GM12878 (cell line): ENCODE data around the gene UBE2F. TPM values are rescaled to one million over a fixed set of nuclear protein-coding genes. Genes with fewer than 3 reads are reported as not detected.

Experiments used
- ATAC-seq: fragments of 200-7000 bp; cut with Tn5 transposase; 3 replicates; pipeline ENCODE4 v1.9.1; 2020; ENCODE audit warnings: mild to moderate bottlenecking, moderate library complexity
- BruUV-seq: library from RNA; stranded (reverse); fragments of 400-500 nt; replicated peaks from 2 replicates; lab custom pipeline; 2021; lab: Mats Ljungman, UMichigan
- CTCF ChIA-PET: fragments of 300-600 bp; sonication (Branson Sonifier 250); formaldehyde crosslinking; extraction: SDS; loops from one replicate; lab custom pipeline; 2021; ENCODE audit warnings: inconsistent platforms; lab: Yijun Ruan, JAX
- POLR2A ChIA-PET: fragments of 350-600 bp; formaldehyde crosslinking; extraction: SDS; loops from one replicate; lab custom pipeline; 2021; ENCODE audit warnings: inconsistent platforms; lab: Charles Lee
- RAD21 ChIA-PET: fragments of 300-600 bp; sonication (Branson Sonifier 250); formaldehyde crosslinking; loops from one replicate; lab custom pipeline; 2023; ENCODE audit warnings: antibody characterized with exemption; ENCODE audit not compliant: unreplicated experiment; lab: Charles Lee
- SMC1A ChIA-PET: fragments of 300-600 bp; sonication (Branson Sonifier 250); formaldehyde crosslinking; loops from one replicate; lab custom pipeline; 2023; ENCODE audit not compliant: unreplicated experiment, uncharacterized antibody; lab: Charles Lee
- DNase-seq: peaks from one replicate; pipeline ENCODE4 v3.0.0-alpha.2; 2011; ENCODE audit warnings: low read depth, low spot score
- FAIRE-seq: peaks from 3 replicates; lab custom pipeline; 2011; peaks lifted over from hg19 to GRCh38; lab: Jason Lieb, UNC
- H2AFZ ChIP-seq: 2 replicates; pipeline ENCODE4 v1.6.0; 2011; ENCODE audit warnings: low read depth, low read length, control low read depth; ENCODE audit not compliant: control insufficient read depth
- H3K27ac ChIP-seq: 2 replicates; pipeline ENCODE4 v1.5.1; 2011; ENCODE audit warnings: control low read depth; ENCODE audit not compliant: control insufficient read depth, insufficient read depth
- H3K27me3 ChIP-seq, 2 experiments: replicated peaks in 1 of 2; 2 replicates each; pipeline versions ENCODE4 v1.6.0 to v1.6.1; 2011; ENCODE audit warnings: low read length in 1 of 2; ENCODE audit not compliant: control insufficient read depth in 2 of 2, insufficient read depth in 2 of 2
- H3K36me3 ChIP-seq, 2 experiments: 2 replicates each; pipeline ENCODE4 v1.5.1; 2011; ENCODE audit warnings: low read length in 1 of 2; ENCODE audit not compliant: control insufficient read depth in 2 of 2, insufficient read depth in 2 of 2
- H3K4me1 ChIP-seq: 2 replicates; pipeline ENCODE4 v1.6.1; 2011; ENCODE audit warnings: mild to moderate bottlenecking, low read length, moderate library complexity, mixed read lengths; ENCODE audit not compliant: control insufficient read depth, insufficient read depth
- H3K4me2 ChIP-seq: 2 replicates; pipeline ENCODE4 v1.6.0; 2011; ENCODE audit warnings: control low read depth; ENCODE audit not compliant: control insufficient read depth, insufficient read depth
- H3K4me3 ChIP-seq: fragments of 200-600 bp; sonication (generic); 2 replicates; pipeline ENCODE4 v1.5.1; 2016
- H3K79me2 ChIP-seq: 2 replicates; pipeline ENCODE4 v1.6.0; 2011; ENCODE audit warnings: low read length; ENCODE audit not compliant: control insufficient read depth, insufficient read depth
- H3K9ac ChIP-seq: 2 replicates; pipeline ENCODE4 v1.8.0; 2011; ENCODE audit warnings: low read length, control low read depth, mixed read lengths; ENCODE audit not compliant: control insufficient read depth, insufficient read depth
- H3K9me3 ChIP-seq: replicated peaks from 3 replicates; pipeline ENCODE4 v1.5.1; 2011; ENCODE audit warnings: mild to moderate bottlenecking, low read length; ENCODE audit not compliant: control insufficient read depth, insufficient read depth
- H4K20me1 ChIP-seq: 2 replicates; pipeline ENCODE4 v1.6.0; 2011; ENCODE audit not compliant: control insufficient read depth, insufficient read depth
- EZH2 ChIP-seq: IDR thresholded peaks from 2 replicates; pipeline ENCODE4 v1.6.1; 2012; ENCODE audit warnings: low read depth, mild to moderate bottlenecking, control low read depth, inconsistent platforms, low read length, borderline replicate concordance; ENCODE audit not compliant: control insufficient read depth
- GATAD2B ChIP-seq: fragments of 450-650 bp; conservative IDR thresholded peaks from 2 replicates; pipeline ENCODE4 v1.6.1; 2017; ENCODE audit warnings: low read depth, mild to moderate bottlenecking, moderate library complexity
- IRF4 ChIP-seq: IDR thresholded peaks from 2 replicates; pipeline ENCODE4 v1.6.1; 2011; ENCODE audit warnings: low read depth, low read length
- JUND ChIP-seq: IDR thresholded peaks from 2 replicates; pipeline ENCODE4 v1.6.1; 2012; ENCODE audit warnings: low read depth, mild to moderate bottlenecking, low read length, improper control_type of control experiment, moderate library complexity
- KLF5 ChIP-seq: fragments of 450-650 bp; IDR thresholded peaks from 2 replicates; pipeline ENCODE4 v1.6.1; 2014; ENCODE audit warnings: mild to moderate bottlenecking; ENCODE audit not compliant: partially characterized antibody
- NR2F1 ChIP-seq: fragments of 450-650 bp; conservative IDR thresholded peaks from 2 replicates; pipeline ENCODE4 v1.6.1; 2017; ENCODE audit warnings: mild to moderate bottlenecking
- POU2F2 ChIP-seq: IDR thresholded peaks from 3 replicates; pipeline ENCODE4 v1.6.1; 2011; ENCODE audit warnings: low read depth, mild to moderate bottlenecking, low read length, borderline replicate concordance
- SPI1 ChIP-seq: IDR thresholded peaks from 2 replicates; pipeline ENCODE4 v1.6.1; 2011; ENCODE audit warnings: low read depth, mild to moderate bottlenecking, low read length, moderate library complexity, borderline replicate concordance; ENCODE audit not compliant: insufficient read depth
- SREBF1 ChIP-seq: IDR thresholded peaks from 2 replicates; pipeline ENCODE4 v1.6.1; 2012; ENCODE audit warnings: mild to moderate bottlenecking, low read length
- ZBTB4 ChIP-seq: fragments of 450-650 bp; formaldehyde crosslinking; IDR thresholded peaks from 2 replicates; pipeline ENCODE4 v1.4.0; 2022; ENCODE audit warnings: mild to moderate bottlenecking, moderate library complexity
- WGBS: methylation state at CpG from one replicate; pipeline ENCODE4 v1.1.6; 2016; ENCODE audit warnings: low lambda C conversion rate; ENCODE audit not compliant: insufficient replicate concordance, insufficient coverage; ENCODE audit errors: missing lambda C conversion rate; 5-methylcytosine and 5-hydroxymethylcytosine counted together
- in situ Hi-C: fragments of 300-500 bp; cut with MboI; formaldehyde crosslinking; loops from 9 replicates; pipeline ENCODE4 v1.14.3; 2018; ENCODE audit warnings: mixed read lengths
- intact Hi-C: fragments of 100-400 bp; cut with micrococcal nuclease; formaldehyde crosslinking; loops from one replicate; pipeline ENCODE4 v1.14.2; 2022; ENCODE audit not compliant: unreplicated experiment
- polyA plus RNA-seq, 11 experiments: library from polyadenylated mRNA; depleted of rRNA in 4 of 11; unstranded in 6 of 11; stranded (reverse) in 5 of 11; fragments of >200 nt; fragmentation: Nextera tagmentation in 4 of 11; fragmentation: Illumina TruSeq in 1 of 11; extraction: Ambion mirVana in 4 of 11; extraction: Trizol in 1 of 11; gene quantifications; 1 replicate in 1 of 11; 2 replicates in 10 of 11; pipeline versions ENCODE4 v1.2.1 to v1.2.3, GENCODE V29; 2011 to 2016; ENCODE audit warnings: inconsistent platforms in 2 of 11, missing spikeins in 2 of 11, low read depth in 1 of 11
- total RNA-seq, 4 experiments: library from RNA; depleted of rRNA in 3 of 4; stranded (reverse); fragments of >200 nt in 3 of 4; fragmentation: Illumina TruSeq in 1 of 4; extraction: Trizol in 1 of 4; gene quantifications; 2 replicates each; pipeline versions ENCODE4 v1.2.1 to v1.2.3, GENCODE V29; 2013 to 2021
- TF ChIP-seq, protein P1 (sequence below): IDR thresholded peaks from 2 replicates; pipeline ENCODE4 v1.6.1; 2012; ENCODE audit warnings: low read depth, low read length, improper control_type of control experiment
- TF ChIP-seq, protein P2 (sequence below): IDR thresholded peaks from 2 replicates; pipeline ENCODE4 v1.6.1; 2011; ENCODE audit warnings: borderline replicate concordance, low read depth, mild to moderate bottlenecking, moderate library complexity, low read length; ENCODE audit not compliant: insufficient read depth, poor library complexity, severe bottlenecking

Gene UBE2F
- total and polyA plus RNA-seq, 10 of the 15 experiments (the other 5 are each of a cell fraction or from before 2014, with no cell fraction given) = 12.3 to 64.4 (median 31.5) TPM

GRCh38 chr2:237943395-237944094 is 23.3 kb upstream of the UBE2F start:
- H3K4me1 ChIP-seq = no peaks in the 10 kb centered on the region
- H3K27ac ChIP-seq = no peak overlapping the region
- peaks cover 0 to 2% of the 10 kb centered on the region in 2 experiments; a peak in 1 of 4 replicates for H3K27me3 ChIP-seq
- peaks cover 3% of the 10 kb centered on the region for H3K9me3 ChIP-seq
- 43% methylated on average over 5 of the region's 7 CpGs for WGBS
- ATAC-seq (no peak), DNase-seq (no peak), FAIRE-seq (no peak)
- H2AFZ ChIP-seq = no peak overlapping the region
- CTCF ChIA-PET = no interaction called here
- in situ Hi-C loops = no loop called here
- no peak overlapping the region for H3K4me2 ChIP-seq
- SMC1A ChIA-PET = interaction anchor here (1.0 kb wide), 1 partner anchor 12 kb away, joined by 3 read pairs; no protein-coding TSS in a partner anchor
- POLR2A ChIA-PET = no interaction called here
- H3K36me3 ChIP-seq = no peaks in the 10 kb centered on the region
- H3K79me2 ChIP-seq = no peaks in the 10 kb centered on the region
- RAD21 ChIA-PET = no interaction called here
- H3K9ac ChIP-seq = no peak overlapping the region
- no peaks in the 10 kb centered on the region for H4K20me1 ChIP-seq
- intact Hi-C loops = no loop called here
- no peak for TF ChIP-seq JUND
- no peak for TF ChIP-seq EZH2
- no peak for TF ChIP-seq GATAD2B
- TF ChIP-seq SPI1 = no peak
- no peak for TF ChIP-seq NR2F1
- TF ChIP-seq, protein P1, sequence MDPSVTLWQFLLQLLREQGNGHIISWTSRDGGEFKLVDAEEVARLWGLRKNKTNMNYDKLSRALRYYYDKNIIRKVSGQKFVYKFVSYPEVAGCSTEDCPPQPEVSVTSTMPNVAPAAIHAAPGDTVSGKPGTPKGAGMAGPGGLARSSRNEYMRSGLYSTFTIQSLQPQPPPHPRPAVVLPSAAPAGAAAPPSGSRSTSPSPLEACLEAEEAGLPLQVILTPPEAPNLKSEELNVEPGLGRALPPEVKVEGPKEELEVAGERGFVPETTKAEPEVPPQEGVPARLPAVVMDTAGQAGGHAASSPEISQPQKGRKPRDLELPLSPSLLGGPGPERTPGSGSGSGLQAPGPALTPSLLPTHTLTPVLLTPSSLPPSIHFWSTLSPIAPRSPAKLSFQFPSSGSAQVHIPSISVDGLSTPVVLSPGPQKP = no peak
- no peak for TF ChIP-seq SREBF1
- TF ChIP-seq KLF5 = no peak
- no peak for TF ChIP-seq IRF4
- no peak for TF ChIP-seq ZBTB4 (CRISPR knock-in tag)
- no peak for TF ChIP-seq POU2F2
- TF ChIP-seq, protein P2, sequence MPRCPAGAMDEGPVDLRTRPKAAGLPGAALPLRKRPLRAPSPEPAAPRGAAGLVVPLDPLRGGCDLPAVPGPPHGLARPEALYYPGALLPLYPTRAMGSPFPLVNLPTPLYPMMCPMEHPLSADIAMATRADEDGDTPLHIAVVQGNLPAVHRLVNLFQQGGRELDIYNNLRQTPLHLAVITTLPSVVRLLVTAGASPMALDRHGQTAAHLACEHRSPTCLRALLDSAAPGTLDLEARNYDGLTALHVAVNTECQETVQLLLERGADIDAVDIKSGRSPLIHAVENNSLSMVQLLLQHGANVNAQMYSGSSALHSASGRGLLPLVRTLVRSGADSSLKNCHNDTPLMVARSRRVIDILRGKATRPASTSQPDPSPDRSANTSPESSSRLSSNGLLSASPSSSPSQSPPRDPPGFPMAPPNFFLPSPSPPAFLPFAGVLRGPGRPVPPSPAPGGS = no peak
- H3K4me3 ChIP-seq = no peak overlapping the region
- BruUV-seq = no TSS peak
